ENCODE measurements around the gene DNAJC22.

DNAJC22 gene

DNA sequence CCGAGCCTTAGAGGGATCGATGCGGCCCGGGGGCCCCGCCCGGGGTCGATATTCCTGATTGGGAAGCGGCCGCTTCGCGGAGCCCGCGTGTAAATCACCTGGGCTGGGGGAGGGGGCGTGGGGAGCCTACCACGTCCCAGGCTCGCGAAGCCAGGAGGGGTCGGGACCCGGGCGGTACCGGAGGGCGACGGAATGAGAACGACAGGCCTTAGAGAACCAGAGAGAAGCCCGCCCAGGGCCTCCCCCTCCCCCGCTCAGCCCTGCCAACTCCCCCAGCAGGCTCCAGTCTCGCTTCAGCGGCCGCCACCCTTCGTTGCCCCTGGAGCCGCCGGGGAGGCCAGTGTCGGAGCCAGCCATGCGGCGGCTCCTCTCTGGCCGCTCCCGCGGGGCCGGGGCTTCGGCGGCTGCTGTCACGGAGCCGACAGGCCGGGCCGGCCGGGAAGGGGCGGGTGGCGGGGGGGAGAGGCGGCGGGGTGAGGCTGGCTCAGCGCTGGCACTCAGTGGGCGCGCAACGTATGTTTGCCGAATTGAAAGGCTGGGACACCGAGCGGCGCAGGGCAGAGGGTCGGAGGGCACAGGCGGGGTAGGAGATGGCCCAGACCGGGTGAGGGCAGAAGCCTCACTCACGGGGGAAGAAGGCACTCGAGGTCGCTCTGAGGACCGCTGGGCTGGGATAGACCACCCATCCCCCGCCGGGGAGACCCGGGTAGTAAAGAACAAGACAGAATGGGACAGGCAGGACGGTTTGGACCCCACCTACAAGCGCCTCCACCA lies 1.4 kb upstream of the DNAJC22 start:
- TF ChIP-seq, protein P1, sequence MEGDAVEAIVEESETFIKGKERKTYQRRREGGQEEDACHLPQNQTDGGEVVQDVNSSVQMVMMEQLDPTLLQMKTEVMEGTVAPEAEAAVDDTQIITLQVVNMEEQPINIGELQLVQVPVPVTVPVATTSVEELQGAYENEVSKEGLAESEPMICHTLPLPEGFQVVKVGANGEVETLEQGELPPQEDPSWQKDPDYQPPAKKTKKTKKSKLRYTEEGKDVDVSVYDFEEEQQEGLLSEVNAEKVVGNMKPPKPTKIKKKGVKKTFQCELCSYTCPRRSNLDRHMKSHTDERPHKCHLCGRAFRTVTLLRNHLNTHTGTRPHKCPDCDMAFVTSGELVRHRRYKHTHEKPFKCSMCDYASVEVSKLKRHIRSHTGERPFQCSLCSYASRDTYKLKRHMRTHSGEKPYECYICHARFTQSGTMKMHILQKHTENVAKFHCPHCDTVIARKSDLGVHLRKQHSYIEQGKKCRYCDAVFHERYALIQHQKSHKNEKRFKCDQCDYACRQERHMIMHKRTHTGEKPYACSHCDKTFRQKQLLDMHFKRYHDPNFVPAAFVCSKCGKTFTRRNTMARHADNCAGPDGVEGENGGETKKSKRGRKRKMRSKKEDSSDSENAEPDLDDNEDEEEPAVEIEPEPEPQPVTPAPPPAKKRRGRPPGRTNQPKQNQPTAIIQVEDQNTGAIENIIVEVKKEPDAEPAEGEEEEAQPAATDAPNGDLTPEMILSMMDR (IDR thresholded peaks at IDR 0.05; ENCODE audit: low read depth, low read length), result no peak
- no peak for DNase-seq (ENCODE audit: low read depth in 2 of 2)
- peak overlapping the region; percentile 39 to 42 for H3K4me3 ChIP-seq (replicated peaks in 1 of 2; ENCODE audit: low read depth in 2 of 2, low read length in 2 of 2)

DNA sequence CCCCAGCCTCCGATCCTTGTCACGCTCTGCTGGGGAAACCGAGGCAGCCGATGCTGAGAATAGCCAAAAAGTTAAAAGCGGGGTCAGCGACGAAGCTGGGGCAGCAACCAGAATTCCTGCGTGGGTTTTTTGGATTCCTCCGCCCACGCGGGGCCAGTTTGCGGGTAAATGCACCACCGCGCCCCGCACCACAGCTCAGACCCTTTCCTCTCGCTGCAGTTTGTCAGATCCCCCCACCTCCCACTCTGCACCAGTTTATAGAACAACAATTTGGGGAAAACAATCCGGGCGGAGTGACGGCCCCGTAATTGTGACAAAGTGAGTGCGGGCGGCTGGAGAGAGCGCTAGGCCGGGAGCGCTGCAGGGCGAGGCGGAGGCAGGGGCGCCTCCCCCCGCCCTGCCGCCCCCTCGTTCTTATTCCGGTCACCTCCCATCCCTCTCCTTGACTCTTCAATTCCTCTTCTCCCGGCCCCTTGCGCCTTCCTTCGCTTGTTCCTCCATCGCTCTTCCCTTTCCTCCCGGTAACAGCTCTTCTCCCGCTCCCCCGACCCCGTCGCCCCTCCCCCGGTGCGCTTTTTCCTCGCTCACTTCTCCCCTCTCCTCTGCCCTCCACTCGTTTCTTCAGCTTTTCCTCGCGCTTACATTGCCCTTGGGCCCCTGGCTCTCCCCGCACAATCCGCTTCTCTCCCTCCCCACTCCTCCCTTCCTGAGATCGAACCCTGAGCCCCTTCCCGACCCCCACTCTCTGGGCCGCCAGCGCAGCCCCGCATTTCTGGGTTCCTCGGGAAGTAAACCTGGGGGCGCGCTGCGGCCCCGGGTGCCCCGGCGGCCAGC lies 646 bp upstream of the DNAJC22 start:
- TF ChIP-seq, protein P1 (IDR thresholded peaks at IDR 0.05; ENCODE audit: low read depth, low read length), result no peak

DNA sequence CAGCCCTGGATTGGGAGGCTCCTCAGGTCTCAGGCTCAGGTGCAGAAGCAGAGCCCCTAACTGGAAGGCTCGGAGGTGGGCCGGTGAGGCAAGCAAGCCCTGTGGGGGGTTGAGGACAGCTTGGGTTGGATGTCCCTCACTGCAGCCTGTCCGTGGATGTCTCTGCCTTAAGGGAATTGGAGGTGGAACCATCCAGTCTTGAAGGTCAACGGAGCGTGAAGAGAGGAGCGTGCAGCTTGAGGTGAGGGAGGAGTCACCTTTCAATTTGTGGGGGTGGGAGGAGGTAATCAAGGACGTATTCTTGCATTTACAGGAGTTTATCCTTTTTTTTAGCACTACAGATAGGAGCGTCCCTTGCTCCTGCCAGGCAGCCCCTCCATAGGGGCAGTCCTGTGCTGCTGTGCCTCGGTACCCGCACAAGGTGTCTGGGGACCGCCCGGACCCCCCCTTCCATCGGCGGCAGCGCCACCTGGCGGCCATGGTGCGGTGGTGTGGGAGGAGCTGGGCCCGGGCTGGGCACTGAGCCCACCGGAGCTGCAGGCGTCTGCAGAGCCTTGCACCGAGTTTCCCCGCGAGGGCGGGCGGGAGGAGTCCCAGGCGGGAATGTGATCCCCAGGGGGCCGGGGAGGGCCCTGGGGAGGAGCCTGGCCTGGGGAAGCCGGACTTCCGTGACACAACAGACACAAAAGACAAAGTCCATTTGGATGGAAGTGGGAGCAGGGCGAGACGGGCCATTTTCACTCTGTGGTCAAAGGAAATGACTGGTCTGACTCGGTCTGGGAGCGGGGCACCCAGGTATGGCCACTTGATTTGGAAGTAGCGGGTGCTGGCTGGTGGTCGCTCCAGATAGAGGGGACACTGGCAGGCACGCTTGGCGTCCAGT lies 864 bp downstream of the DNAJC22 start:
- DNase-seq (ENCODE audit: low read depth in 2 of 2), result peak; percentile 83 to 92
- H3K4me3 ChIP-seq (replicated peaks in 1 of 2; ENCODE audit: low read depth in 2 of 2, low read length in 2 of 2), result peak overlapping the region; percentile 28 to 38
- TF ChIP-seq, protein P1 (IDR thresholded peaks at IDR 0.05; ENCODE audit: low read depth, low read length), result peak; percentile 84

More for the DNA sequence above, 646 bp upstream of the DNAJC22 start:
- peak overlapping the region; percentile 39 to 42 for H3K4me3 ChIP-seq (replicated peaks in 1 of 2; ENCODE audit: low read depth in 2 of 2, low read length in 2 of 2)
- no peak for DNase-seq (ENCODE audit: low read depth in 2 of 2)

DNA sequence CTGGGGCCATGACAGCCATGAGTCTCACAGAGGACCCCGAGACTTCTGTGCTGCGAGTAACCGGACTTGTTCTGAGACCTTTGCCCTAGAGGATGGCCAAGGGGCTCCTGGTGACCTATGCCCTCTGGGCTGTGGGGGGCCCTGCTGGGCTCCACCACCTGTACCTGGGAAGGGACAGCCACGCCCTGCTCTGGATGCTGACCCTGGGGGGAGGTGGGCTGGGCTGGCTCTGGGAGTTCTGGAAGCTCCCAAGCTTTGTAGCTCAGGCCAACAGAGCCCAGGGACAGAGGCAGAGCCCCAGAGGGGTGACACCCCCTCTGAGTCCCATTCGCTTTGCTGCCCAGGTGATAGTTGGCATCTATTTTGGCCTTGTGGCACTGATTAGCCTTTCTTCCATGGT lies 2.1 kb downstream of the DNAJC22 start:
- DNase-seq (ENCODE audit: low read depth in 2 of 2), result no peak
- TF ChIP-seq, protein P1 (IDR thresholded peaks at IDR 0.05; ENCODE audit: low read depth, low read length), result no peak
- no peak overlapping the region for H3K4me3 ChIP-seq (replicated peaks in 1 of 2; ENCODE audit: low read depth in 2 of 2, low read length in 2 of 2)

DNA sequence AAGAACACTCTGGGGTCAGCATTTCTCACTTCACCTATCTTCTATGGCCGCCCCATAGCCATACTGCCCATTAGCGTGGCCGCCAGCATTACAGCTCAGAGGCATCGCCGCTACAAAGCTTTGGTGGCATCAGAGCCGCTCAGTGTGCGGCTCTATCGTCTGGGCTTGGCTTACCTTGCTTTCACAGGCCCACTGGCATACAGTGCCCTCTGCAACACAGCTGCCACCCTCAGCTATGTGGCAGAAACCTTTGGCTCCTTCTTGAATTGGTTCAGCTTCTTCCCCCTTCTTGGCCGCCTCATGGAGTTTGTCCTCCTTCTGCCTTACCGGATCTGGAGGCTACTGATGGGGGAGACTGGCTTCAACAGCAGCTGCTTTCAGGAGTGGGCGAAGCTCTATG lies 2.6 kb downstream of the DNAJC22 start:
- DNase-seq (ENCODE audit: low read depth in 2 of 2), result no peak
- TF ChIP-seq, protein P1 (IDR thresholded peaks at IDR 0.05; ENCODE audit: low read depth, low read length), result no peak
- no peak overlapping the region for H3K4me3 ChIP-seq (replicated peaks in 1 of 2; ENCODE audit: low read depth in 2 of 2, low read length in 2 of 2)

DNA sequence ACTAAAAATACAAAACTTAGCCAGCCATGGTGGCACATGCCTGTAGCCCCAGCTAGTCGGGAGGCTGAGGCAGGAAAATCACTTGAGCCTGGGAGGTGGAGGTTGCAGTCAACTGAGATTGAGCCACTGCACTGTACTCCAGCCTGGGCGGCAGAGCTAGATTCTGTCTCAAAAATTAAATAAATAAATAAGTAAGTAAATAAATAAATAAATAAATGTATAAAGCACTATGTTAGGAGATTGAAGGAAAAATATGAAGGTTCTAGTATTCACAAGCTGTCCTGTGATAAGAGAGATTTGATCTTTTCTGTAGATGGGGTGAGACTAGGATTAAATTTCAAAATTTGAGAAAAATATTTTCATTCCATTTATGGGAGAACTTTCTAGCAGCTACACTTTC lies 5.7 kb downstream of the DNAJC22 start:
- no peak for DNase-seq (ENCODE audit: low read depth in 2 of 2)
- TF ChIP-seq, protein P1 (IDR thresholded peaks at IDR 0.05; ENCODE audit: low read depth, low read length), result no peak
- H3K4me3 ChIP-seq (replicated peaks in 1 of 2; ENCODE audit: low read depth in 2 of 2, low read length in 2 of 2), result no peak overlapping the region
